DMS153 treated with DMSO at 0.1 percent for 48 hours (cell line): ENCODE results near the gene PDP2.
"Not testable (repeated sequence)": the region's sequence is repeated elsewhere in the genome, so short reads cannot be mapped to it uniquely, and the experiment has no call there.

ENCODE experiments used
- DNase-seq: peaks from one replicate; lab custom pipeline; 2025; ENCODE audit not compliant: unreplicated experiment; lab: John Stamatoyannopoulos, UW

PDP2 gene

DNA sequence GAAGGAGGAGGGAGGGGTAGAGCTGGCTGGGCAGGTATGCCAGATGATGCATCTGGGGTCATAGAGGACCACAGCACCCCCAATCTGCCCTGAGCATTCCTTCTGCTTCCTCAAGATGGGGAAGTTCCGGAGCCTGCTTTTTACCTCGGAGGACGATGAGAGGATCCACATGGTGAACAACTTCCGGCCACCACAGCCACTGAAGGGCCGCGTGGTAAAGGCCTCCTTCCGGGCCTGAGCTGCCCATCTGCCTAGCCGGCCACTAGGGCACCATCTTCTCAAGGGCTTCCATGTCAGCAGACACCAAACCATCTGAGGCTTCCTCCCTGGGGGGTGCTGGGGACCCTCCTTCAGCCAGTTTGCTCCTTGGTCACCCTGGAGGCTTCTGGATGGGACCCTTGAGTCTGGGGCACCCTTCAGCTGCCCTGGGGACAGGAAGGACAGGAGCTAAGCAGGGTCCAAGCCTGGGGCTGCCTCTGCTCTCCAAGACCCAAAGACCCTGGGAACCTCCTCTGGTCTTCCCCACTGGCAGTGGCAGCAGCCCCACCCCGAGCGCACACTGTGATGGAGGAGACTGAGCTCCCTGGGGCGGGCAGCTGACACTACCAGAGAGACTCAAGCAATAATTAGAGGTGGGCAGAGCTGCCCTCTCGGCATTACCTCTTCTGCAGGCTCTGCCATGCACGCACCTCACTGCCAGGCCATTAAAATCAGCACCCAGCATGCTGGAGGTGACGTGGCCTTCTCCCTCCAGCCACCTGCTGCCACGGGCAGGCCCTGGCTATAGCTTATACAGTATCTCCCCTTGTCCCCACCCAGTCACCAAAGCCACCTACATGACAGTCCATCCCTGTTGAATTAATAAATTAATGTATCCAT is 26.8 kb upstream of the PDP2 start:
- DNase-seq: no peak

GRCh38 chr16:66856184-66856730 is 24.1 kb upstream of the PDP2 start:
- DNase-seq: no peak

- no peak for DNase-seq
These were observed 23.5 kb upstream of the PDP2 start for GRCh38 chr16:66856801-66857200.

DNA sequence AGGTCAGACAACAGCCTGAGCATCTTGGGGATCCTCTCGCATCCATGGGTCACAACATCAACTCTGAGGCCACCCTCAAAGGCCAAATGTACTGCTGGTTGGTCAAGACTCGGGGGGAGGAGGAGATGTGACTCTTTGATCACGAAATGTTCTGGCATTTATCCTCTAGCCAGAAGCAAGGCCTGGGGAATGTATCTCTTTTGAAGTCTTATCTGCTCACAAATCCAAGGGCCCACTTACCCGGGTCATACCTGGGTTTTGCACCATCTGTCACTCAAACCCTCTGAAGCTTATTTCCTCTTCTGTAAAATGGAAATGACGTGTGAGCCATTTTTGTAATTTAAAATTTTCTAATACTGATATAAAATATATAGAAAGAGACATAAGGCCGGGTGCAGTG is 22.9 kb upstream of the PDP2 start:
- DNase-seq: no peak

DNA sequence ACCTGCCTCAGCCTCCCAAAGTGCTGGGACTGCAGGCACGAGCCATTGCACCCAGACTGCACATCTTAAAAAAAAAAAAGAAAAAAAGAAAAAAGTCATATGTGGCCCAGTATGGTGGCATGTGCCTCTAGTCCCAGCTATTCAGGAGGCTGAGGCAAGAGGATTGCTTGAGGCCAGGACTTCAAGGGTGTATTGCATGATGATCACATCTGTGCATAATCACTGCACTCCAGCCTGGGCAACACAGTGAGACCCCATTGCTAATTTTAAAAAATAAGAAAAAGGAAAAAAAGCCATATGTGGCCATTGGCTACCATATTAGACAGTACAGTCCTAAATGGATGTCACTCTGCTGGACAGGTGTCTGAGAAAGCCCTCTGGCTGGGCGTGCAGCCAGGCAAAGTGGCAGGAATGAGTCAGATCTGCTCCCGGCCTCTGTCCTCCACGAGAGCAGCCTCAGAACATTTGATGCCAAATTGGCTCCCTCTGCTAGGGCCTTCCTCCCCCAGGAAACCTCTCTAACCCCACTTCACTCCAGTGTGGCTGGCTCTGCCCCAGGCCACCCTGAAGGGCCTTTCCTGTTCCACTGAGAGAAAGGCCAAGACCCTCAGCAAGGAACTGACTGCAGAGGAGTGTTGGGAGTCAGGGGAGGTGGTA is 21.4 kb upstream of the PDP2 start:
- no peak for DNase-seq

- DNase-seq: no peak
These were observed 20.8 kb upstream of the PDP2 start for GRCh38 chr16:66859397-66860068.

DNA sequence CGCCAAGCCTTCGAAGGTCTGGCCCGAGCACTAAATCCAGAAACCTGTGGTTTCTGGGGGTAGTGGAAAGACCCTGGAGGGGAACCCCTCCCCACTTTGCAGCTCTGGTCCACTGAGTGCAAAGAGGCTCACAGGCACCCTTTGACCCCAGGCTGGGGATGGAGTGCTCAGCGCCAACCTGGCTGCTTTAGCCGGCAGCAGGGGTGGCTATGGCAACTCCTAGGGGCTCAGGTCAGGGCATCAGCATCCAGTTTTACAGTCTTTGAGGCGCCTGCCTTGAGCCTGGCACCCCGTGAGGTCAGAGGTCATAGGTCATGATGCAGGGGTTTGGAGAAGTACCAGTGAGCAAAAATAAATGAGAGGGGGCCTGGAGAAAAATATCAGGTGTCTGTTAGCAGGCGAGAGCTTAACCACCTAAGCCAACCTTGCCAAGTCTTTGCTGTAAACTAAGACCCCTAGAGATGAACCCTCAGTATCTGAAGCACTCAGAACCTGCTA is 18.2 kb upstream of the PDP2 start:
- DNase-seq: no peak

DNA sequence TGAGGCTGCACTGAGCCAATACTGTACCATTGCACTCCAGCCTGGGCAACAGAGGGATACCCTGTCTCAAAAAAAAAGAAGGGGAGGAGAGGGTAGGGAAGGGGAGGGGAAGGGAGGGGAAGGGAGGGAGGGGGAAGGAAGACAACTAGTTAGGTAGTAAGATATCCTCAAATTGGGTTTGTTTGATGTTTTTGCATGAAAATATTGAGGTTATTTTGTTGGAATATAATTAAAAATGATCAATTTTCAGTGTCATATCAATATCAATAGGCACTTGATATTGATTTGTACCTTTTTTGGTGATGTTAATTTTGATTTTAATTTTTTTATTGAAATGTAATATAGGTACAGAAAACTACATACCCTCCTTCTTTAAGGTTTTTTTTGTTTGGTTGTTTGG is 16.6 kb upstream of the PDP2 start:
- no peak for DNase-seq

DNA sequence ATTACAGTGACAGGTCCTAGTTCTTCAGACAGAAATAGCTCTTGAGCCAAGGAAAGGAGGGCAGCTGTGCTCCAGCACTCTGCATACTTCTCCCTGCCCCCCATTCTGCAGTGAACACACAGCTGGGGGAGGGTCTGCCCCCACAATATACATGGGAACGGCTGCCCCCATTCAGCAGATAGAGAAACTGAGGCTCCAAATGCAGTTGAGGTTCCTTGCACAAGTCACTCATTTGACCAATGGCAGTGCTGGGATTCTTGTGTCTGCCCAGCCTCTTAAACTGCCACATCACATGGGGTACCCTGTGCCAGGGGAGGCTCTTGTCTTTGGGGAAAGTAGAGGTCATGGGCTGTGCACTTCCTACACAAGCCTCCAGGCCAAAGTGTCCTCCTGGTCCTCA is 10.9 kb upstream of the PDP2 start:
- DNase-seq: no peak

GRCh38 chr16:66871363-66871762 is 9.0 kb upstream of the PDP2 start:
- not testable (repeated sequence) for DNase-seq

DNA sequence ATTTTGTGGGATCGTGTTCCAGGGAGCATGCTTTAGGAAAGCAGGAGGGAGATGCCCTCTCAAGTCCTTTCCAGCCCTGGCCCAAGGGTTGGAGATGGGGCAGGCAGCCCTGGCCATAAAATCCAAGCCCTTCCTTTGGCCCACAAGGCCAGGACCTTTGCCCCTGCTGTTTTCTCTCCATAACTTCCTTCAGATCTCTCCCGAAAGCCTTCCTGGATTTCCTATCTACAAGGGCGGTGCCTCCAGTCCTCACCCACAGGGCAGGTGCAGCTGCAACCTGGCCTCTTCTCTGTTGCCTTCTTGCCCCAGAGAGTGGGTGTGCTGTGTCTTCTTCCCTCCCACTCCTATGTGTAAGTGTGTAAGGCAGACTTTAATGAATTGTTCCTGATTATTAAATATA is 8.5 kb upstream of the PDP2 start:
- no peak for DNase-seq

GRCh38 chr16:66872559-66872942 is 7.8 kb upstream of the PDP2 start:
- DNase-seq: no peak

DNA sequence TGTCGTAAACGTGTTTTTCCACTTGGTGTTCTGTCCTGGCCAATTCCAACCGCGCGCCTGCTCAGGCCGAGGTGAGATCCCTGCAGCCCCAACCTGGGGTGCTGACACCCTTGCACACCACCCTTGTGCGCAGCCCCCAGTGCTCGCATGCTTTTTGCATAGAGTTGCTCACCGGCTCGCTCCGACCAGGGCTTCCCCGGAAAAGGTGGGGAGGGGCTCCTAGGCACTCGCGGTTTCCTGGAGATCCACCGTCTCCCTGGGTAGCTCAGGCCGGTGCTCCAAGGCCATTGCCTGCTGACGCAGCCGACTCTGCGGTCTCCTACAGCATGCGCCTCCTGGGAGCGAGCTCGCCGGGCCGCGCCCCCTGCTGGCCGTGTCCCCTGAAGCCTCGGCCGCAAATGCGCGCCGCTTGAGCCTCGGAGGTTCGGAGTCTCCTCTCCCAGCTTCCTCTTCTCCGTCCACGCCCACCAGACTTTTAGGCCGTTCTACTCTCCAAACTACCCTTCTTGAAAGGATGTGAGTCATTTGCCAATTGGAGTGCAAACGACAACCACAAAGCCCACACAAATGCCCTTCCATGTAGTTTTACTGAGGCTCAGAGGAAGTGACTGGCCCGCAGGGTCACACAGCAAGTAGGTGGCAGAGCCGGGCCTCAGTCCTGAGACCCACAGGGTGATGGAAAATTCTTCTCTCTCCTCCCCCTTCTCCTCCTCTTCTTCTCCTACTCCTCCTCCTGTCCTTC is 7.2 kb upstream of the PDP2 start:
- peak; percentile 87 for DNase-seq

DNA sequence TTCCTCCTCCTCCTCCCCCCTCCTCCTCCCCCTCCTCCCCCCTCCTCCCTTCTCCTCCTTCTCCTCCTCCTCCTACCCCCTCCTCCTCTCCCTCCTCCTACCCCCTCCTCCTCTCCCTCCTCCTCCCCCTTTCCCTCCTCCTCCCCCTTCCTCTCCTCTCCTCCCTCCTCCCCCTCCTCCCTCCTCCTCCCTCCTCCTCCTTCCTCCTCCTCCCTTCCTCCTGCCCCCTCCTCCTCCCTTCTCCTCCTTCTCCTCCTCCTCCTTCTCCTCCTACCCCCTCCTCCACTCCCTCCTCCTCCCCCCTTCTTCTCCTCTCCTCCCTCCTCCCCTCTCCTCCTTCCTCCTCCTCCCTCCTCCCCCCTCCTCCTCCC is 6.6 kb upstream of the PDP2 start:
- DNase-seq: no peak

DNA sequence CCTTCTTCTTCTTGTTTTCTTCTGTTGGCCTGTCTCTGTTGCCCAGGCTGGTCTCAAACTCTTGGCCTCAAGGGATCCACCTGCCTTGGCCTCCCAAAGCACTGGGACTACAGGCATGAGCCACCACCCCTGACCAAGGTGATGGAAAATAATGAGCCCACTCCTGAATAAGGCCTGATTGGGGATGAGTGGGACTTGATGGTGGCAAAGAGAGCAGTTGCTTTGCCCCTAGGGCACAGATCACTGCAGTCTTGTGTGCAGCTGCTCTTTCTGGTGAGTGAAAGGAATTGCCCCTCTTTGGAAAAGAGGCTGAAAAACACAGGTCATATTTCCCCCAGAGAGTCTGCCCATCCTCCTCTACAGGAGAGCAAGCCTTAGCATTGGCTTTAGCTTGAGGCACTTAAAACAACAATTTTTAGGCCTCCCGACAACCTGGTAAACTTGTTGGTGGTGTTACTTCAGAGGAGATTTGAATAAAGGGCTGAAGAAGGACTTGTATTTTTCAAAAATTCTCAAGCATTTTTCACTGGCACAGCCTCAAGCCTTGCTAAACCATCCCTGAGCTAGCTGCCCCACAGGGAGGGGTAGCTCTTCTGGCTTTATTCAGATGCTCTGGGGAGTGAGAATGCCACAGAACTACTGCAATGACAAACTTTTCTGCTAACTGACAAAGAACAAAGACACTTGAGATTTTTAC is 6.1 kb upstream of the PDP2 start:
- DNase-seq: no peak

GRCh38 chr16:66878067-66878466 is 2.2 kb upstream of the PDP2 start:
- DNase-seq: no peak

DNA sequence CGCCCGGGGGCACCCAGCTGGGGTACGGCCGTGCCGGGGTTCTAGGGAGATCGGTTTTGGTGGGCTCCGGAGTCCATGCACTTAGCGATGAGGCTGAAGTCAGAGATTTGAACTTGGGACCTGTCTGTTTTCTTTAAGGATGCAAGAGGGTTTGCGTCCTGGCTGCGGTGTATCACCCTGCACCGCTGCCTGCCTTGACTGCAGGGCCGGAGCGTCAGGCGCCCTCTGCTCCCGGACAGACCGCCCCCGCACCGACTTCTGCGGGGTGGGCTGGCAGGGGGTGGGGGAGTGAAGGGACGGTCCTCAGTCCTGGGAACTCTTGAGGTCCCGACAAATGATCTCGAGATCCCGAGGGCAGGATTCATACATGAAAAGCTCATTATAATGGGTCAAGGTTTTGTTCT is 701 bp downstream of the PDP2 start:
- DNase-seq: no peak

DNA sequence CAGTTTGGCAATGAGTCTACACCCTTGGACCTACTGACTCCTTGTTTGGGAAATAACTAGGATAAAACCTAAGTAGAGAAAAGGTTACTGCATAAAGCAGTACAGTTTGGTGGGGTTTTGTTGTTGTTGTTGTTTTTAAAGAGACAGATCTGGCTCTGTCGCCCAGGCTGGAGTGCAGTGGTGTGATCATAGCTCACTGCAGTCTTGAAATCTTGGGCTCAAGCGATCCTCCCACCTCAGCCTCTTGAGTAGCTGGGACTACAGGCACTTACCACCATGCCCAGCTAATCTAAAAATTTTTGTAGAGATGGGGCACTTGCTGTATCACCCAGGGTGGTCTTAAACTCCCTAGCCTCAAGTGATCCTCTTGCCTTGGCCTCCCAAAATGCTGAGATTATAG is 1.2 kb downstream of the PDP2 start:
- no peak for DNase-seq

DNA sequence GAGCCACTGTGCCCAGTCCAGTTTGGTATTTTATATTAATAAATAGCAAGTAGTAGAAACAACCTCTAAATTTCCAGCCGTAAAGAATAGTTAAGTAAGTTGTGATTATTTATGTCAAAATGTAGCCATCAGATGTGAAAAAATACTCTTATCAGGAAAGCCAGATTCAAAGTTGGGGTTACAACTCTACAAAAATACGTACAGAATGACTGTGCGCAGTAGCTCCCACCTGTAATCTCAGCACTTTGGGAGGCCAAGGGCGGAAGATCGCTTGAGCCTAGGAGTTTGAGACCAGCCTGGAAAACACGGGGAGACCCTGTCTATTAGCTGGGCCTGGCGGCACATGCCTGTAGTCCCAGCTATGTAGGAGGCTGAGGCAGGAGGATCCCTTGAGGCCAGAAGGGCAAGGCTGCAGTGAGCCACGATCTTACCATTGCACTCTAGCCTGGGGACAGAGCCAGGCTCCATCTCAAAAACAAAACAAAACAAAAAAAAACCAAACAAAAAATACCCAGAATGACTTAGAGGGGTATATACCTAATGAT is 1.7 kb downstream of the PDP2 start:
- no peak for DNase-seq

GRCh38 chr16:66882702-66883101 is 2.4 kb downstream of the PDP2 start:
- DNase-seq: no peak
